Panc1 (cell line): ENCODE measurements around the gene COMMD10. TPM values are rescaled to one million over a fixed set of nuclear protein-coding genes. Genes with fewer than 3 reads are reported as not detected.

Experiments
- ATAC-seq: fragments of 200-7000 bp; cut with Tn5 transposase; 2 replicates; pipeline ENCODE4 v1.9.1; 2020; ENCODE audit warnings: mild to moderate bottlenecking, moderate library complexity
- BruUV-seq: library from RNA; stranded (reverse); fragments of 400-500 nt; replicated peaks from 2 replicates; lab custom pipeline; 2021; lab: Mats Ljungman, UMichigan
- CTCF ChIA-PET: fragments of 300-600 bp; sonication (Branson Sonifier 250); formaldehyde crosslinking; loops from one replicate; lab custom pipeline; 2022; ENCODE audit warnings: antibody characterized with exemption; lab: Charles Lee
- POLR2A ChIA-PET: fragments of 300-600 bp; sonication (Branson Sonifier 250); formaldehyde crosslinking; loops from one replicate; lab custom pipeline; 2022; ENCODE audit warnings: antibody characterized with exemption; lab: Charles Lee
- DNase-seq: peaks from one replicate; pipeline ENCODE4 v3.0.0-alpha.2; 2010; ENCODE audit warnings: low read depth, low spot score
- H3K27ac ChIP-seq: 2 replicates; pipeline ENCODE4 v1.5.1; 2011; ENCODE audit warnings: mild to moderate bottlenecking, low read length, inconsistent platforms
- H3K27me3 ChIP-seq: fragments of 200-500 bp; sonication (Bioruptor generic); 2 replicates; pipeline ENCODE4 v1.6.0; 2014; ENCODE audit warnings: low read length, inconsistent platforms; ENCODE audit not compliant: control insufficient read depth, insufficient read depth
- H3K36me3 ChIP-seq: fragments of 200-500 bp; sonication (Bioruptor generic); 2 replicates; pipeline ENCODE4 v1.5.1; 2014; ENCODE audit warnings: inconsistent platforms, mild to moderate bottlenecking, low read length, moderate library complexity; ENCODE audit not compliant: control insufficient read depth, insufficient read depth
- H3K4me1 ChIP-seq: 2 replicates; pipeline ENCODE4 v1.5.1; 2011; ENCODE audit warnings: inconsistent platforms, mild to moderate bottlenecking, low read length, moderate library complexity; ENCODE audit not compliant: control insufficient read depth, insufficient read depth
- H3K4me3 ChIP-seq, 2 experiments: 2 replicates each; pipeline ENCODE4 v1.5.1; 2011 to 2012; ENCODE audit warnings: low read depth in 2 of 2, low read length in 2 of 2, mild to moderate bottlenecking in 2 of 2, inconsistent platforms in 1 of 2, moderate library complexity in 1 of 2
- H3K9me3 ChIP-seq: fragments of 200-500 bp; sonication (Bioruptor generic); 2 replicates; pipeline ENCODE4 v1.5.1; 2014; ENCODE audit warnings: low read depth, mild to moderate bottlenecking, inconsistent platforms, low read length, moderate library complexity; ENCODE audit not compliant: control insufficient read depth, insufficient read depth
- CTCF ChIP-seq: fragments of 450-650 bp; IDR thresholded peaks from 2 replicates; pipeline ENCODE4 v1.5.1; 2017; ENCODE audit warnings: mild to moderate bottlenecking
- POLR2AphosphoS5 ChIP-seq: IDR thresholded peaks from 2 replicates; pipeline ENCODE4 v1.6.1; 2012; ENCODE audit warnings: mild to moderate bottlenecking, low read depth, low read length, moderate library complexity
- REST ChIP-seq, 2 experiments: IDR thresholded peaks; 2 replicates each; pipeline ENCODE4 v1.6.1; 2011 to 2012; ENCODE audit warnings: low read depth in 2 of 2, control low read depth in 1 of 2, low read length in 1 of 2, mild to moderate bottlenecking in 1 of 2, moderate library complexity in 1 of 2; ENCODE audit not compliant: insufficient read depth in 1 of 2
- SIN3A ChIP-seq: IDR thresholded peaks from 2 replicates; pipeline ENCODE4 v1.6.1; 2012; ENCODE audit warnings: low read depth, mild to moderate bottlenecking, low read length, moderate library complexity, borderline replicate concordance; ENCODE audit not compliant: insufficient read depth
- TCF7L2 ChIP-seq: IDR thresholded peaks from 2 replicates; pipeline ENCODE4 v1.6.1; 2011; ENCODE audit warnings: mild to moderate bottlenecking, low read depth, low read length, inconsistent platforms
- in situ Hi-C: cut with HindIII; loops from 2 replicates; pipeline ENCODE4 v1.10.0; 2016; ENCODE audit warnings: low sequenced_read_pairs, low pct_unique_long_range_greater_than_20kb
- intact Hi-C: fragments of 100-400 bp; cut with micrococcal nuclease; formaldehyde crosslinking; loops from one replicate; pipeline ENCODE4 v1.10.0; 2022; ENCODE audit not compliant: unreplicated experiment
- total RNA-seq: library from RNA; stranded (reverse); gene quantifications from one replicate; pipeline ENCODE4 v1.2.1, GENCODE V29; 2021; ENCODE audit not compliant: unreplicated experiment

Gene COMMD10
- total RNA-seq, 1 experiment from 2014 or later: 37.9 TPM

GRCh38 chr5:116142495-116142894 lies 57.7 kb downstream of the COMMD10 start:
- Histone ChIP-seq H3K4me1 (no peaks in the 10 kb centered on the region), H3K36me3 (no peaks in the 10 kb centered on the region), H3K27ac (no peak overlapping the region), H3K27me3 (no peaks in the 10 kb centered on the region), H3K4me3 (no peak overlapping the region), H3K9me3 (no peaks in the 10 kb centered on the region)
- DNase-seq (no peak), ATAC-seq (no peak)
- BruUV-seq: no TSS peak
- TF ChIP-seq POLR2AphosphoS5 (no peak), TCF7L2 (no peak), CTCF (no peak; the same call in 1 of the 2 replicates), REST (IDR thresholded peaks at IDR 0.05; ENCODE audit: insufficient read depth in 1 of 2, low read depth in 2 of 2, low read length in 1 of 2) (no peak), SIN3A (no peak)
- intact Hi-C loops: no loop called here
- in situ Hi-C loops: no loop called here
- ChIA-PET POLR2A (no interaction called here), CTCF (no interaction called here)

- no peak overlapping the region for H3K27ac ChIP-seq
- intact Hi-C loops (no loop called here), in situ Hi-C loops (no loop called here)
- no peaks in the 10 kb centered on the region for H3K27me3 ChIP-seq
- CTCF ChIA-PET: no interaction called here
- H3K4me3 ChIP-seq: no peak overlapping the region
- BruUV-seq: TSS peak; percentile 27
- H3K36me3 ChIP-seq: no peaks in the 10 kb centered on the region
- ATAC-seq (no peak), DNase-seq (no peak)
- H3K4me1 ChIP-seq: no peaks in the 10 kb centered on the region
- TF ChIP-seq SIN3A: no peak
- no peaks in the 10 kb centered on the region for H3K9me3 ChIP-seq
- POLR2A ChIA-PET: no interaction called here
Measured at GRCh38 chr5:116144103-116144502, 59.3 kb downstream of the COMMD10 start.

GRCh38 chr5:116144991-116145390 lies 60.2 kb downstream of the COMMD10 start:
- Histone ChIP-seq H3K27ac (no peak overlapping the region), H3K4me3 (no peak overlapping the region), H3K27me3 (no peaks in the 10 kb centered on the region), H3K4me1 (no peaks in the 10 kb centered on the region), H3K9me3 (no peaks in the 10 kb centered on the region), H3K36me3 (no peaks in the 10 kb centered on the region)
- ATAC-seq (no peak), DNase-seq (no peak)
- no TSS peak for BruUV-seq
- intact Hi-C loops: no loop called here
- POLR2A ChIA-PET: no interaction called here
- in situ Hi-C loops: no loop called here
- CTCF ChIA-PET: no interaction called here
- no peak for TF ChIP-seq TCF7L2
- no peak for TF ChIP-seq POLR2AphosphoS5
- no peak for TF ChIP-seq SIN3A
- no peak for TF ChIP-seq CTCF
- TF ChIP-seq REST (IDR thresholded peaks at IDR 0.05; ENCODE audit: insufficient read depth in 1 of 2, low read depth in 2 of 2, low read length in 1 of 2): no peak
